ENCODE results near the gene JAKMIP1. TPM values are rescaled to one million over a fixed set of nuclear protein-coding genes. Genes with fewer than 3 reads are reported as not detected.

The JAKMIP1 gene
- total RNA-seq, 2 experiments from 2014 or later, result 4.0 to 5.1 TPM

DNA sequence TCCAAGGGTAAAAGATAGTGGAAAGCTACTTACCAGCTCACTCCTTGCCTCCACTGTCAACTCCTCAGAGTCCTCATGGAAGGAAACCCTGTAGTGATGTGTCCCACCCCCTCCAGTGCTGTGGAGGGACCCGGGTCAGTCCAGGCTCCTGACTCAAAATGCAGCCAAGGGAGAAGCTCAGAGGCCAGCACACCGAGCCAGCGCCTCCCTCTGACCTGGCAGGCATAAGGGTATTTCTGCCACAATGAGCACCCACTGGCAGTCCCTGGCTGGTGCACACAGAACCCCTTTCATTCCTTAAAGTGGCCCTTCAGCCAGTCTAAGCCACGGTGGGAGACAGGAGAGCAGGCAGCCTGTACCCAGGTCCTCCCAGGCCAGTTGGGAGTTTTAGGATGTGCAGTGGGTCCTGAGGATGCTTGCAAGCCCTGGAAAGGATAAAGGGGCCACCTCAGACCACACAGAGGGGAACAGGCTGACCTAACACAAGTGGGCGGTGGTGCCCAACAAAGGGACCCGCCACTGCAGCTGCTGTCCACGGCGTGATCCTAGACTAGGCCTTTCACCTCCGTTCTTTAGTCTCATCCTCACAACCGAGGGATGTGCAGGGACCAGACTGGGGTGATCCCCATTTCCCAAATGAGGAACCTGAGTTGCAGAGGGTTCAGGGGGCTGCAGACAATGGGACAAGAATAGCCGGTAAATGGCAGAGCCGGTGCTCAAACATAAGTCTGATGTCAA, 5.7 kb downstream of the JAKMIP1 start:
- intact Hi-C loops (cut with micrococcal nuclease; ENCODE audit: unreplicated experiment), result no loop called here

DNA sequence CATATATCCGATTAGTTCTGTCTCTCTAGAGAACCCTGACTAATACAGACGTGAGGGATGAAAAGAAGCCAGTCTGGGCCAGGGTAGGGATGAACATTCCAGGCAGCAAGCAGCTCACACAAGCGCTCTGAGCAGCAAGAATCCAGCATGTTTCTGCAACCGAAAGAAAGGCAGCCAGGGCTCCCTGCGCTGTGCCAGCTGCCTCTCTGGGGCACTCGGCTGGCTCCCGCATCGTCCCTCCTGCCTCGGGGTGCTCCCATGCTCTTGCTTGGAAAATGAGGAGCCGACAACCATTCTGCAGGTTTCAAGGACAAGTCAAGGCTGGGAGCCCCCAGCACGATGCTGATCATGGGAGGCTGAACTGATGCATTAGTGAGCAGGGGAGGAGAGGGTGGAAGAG, 7.0 kb downstream of the JAKMIP1 start:
- no peak for DNase-seq (ENCODE audit: low spot score)
- no TSS peak for BruUV-seq (replicated peaks)
- CTCF ChIA-PET (ENCODE audit: unreplicated experiment), result no interaction called here
- Histone ChIP-seq H2AFZ (ENCODE audit: low read length) (no peak overlapping the region), H3K36me3 (ENCODE audit: insufficient read depth, low read length) (no peaks in the 10 kb centered on the region), H3K9me2 (ENCODE audit: insufficient read depth, low read length) (no peaks in the 10 kb centered on the region), H3K79me2 (ENCODE audit: insufficient read depth, low read depth, low read length) (no peaks in the 10 kb centered on the region), H3K4me2 (ENCODE audit: low read length) (no peak overlapping the region), H3K4me1 (ENCODE audit: insufficient read depth, low read length, poor library complexity, severe bottlenecking) (no peaks in the 10 kb centered on the region), H3K4me3 (ENCODE audit: low read depth, low read length, poor library complexity, severe bottlenecking) (no peak overlapping the region), H3K9me3 (ENCODE audit: low read length) (no peaks in the 10 kb centered on the region), H4K20me1 (ENCODE audit: insufficient read depth, low read length) (no peaks in the 10 kb centered on the region), H3K27ac (ENCODE audit: low read depth, low read length, poor library complexity, severe bottlenecking) (no peak overlapping the region)
- intact Hi-C loops (cut with micrococcal nuclease; ENCODE audit: unreplicated experiment), result no loop called here
- POLR2A ChIA-PET, result no interaction called here
- TF ChIP-seq, protein P1, sequence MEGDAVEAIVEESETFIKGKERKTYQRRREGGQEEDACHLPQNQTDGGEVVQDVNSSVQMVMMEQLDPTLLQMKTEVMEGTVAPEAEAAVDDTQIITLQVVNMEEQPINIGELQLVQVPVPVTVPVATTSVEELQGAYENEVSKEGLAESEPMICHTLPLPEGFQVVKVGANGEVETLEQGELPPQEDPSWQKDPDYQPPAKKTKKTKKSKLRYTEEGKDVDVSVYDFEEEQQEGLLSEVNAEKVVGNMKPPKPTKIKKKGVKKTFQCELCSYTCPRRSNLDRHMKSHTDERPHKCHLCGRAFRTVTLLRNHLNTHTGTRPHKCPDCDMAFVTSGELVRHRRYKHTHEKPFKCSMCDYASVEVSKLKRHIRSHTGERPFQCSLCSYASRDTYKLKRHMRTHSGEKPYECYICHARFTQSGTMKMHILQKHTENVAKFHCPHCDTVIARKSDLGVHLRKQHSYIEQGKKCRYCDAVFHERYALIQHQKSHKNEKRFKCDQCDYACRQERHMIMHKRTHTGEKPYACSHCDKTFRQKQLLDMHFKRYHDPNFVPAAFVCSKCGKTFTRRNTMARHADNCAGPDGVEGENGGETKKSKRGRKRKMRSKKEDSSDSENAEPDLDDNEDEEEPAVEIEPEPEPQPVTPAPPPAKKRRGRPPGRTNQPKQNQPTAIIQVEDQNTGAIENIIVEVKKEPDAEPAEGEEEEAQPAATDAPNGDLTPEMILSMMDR (conservative IDR thresholded peaks at IDR 0.05; ENCODE audit: low read length), result no peak

More for the DNA sequence above, 5.7 kb downstream of the JAKMIP1 start:
- H3K27ac ChIP-seq (ENCODE audit: low read depth, low read length, poor library complexity, severe bottlenecking), result no peak overlapping the region
- no peaks in the 10 kb centered on the region for H3K79me2 ChIP-seq (ENCODE audit: insufficient read depth, low read depth, low read length)
- no peak overlapping the region for H3K4me2 ChIP-seq (ENCODE audit: low read length)
- no TSS peak for BruUV-seq (replicated peaks)
- ChIA-PET POLR2A (no interaction called here), CTCF (ENCODE audit: unreplicated experiment) (interaction anchor here (0.6 kb wide), 1 partner anchor 16 kb away, joined by 3 read pairs; no protein-coding TSS in a partner anchor)
- DNase-seq (ENCODE audit: low spot score), result no peak
- no peak overlapping the region for H2AFZ ChIP-seq (ENCODE audit: low read length)
- no peaks in the 10 kb centered on the region for H3K9me2 ChIP-seq (ENCODE audit: insufficient read depth, low read length)
- no peaks in the 10 kb centered on the region for H3K4me1 ChIP-seq (ENCODE audit: insufficient read depth, low read length, poor library complexity, severe bottlenecking)
- no peaks in the 10 kb centered on the region for H3K9me3 ChIP-seq (ENCODE audit: low read length)
- H3K36me3 ChIP-seq (ENCODE audit: insufficient read depth, low read length), result no peaks in the 10 kb centered on the region
- no peak for TF ChIP-seq EZH2phosphoT487 (IDR thresholded peaks at IDR 0.05; ENCODE audit: borderline replicate concordance, low read depth, low read length)
- TF ChIP-seq, protein P1 (conservative IDR thresholded peaks at IDR 0.05; ENCODE audit: low read length), result no peak
- no peaks in the 10 kb centered on the region for H4K20me1 ChIP-seq (ENCODE audit: insufficient read depth, low read length)
- no peak overlapping the region for H3K4me3 ChIP-seq (ENCODE audit: low read depth, low read length, poor library complexity, severe bottlenecking)

- TF ChIP-seq EZH2phosphoT487 (IDR thresholded peaks at IDR 0.05; ENCODE audit: borderline replicate concordance, low read depth, low read length), result no peak
- TF ChIP-seq, protein P1 (conservative IDR thresholded peaks at IDR 0.05; ENCODE audit: low read length), result no peak
- POLR2A ChIA-PET, result no interaction called here
These were observed 8.1 kb downstream of the JAKMIP1 start for GRCh38 chr4:6192245-6192644.

More at GRCh38 chr4:6192245-6192644, 8.1 kb downstream of the JAKMIP1 start:
- Histone ChIP-seq H3K4me3 (ENCODE audit: low read depth, low read length, poor library complexity, severe bottlenecking) (no peak overlapping the region), H3K36me3 (ENCODE audit: insufficient read depth, low read length) (no peaks in the 10 kb centered on the region), H3K4me1 (ENCODE audit: insufficient read depth, low read length, poor library complexity, severe bottlenecking) (no peaks in the 10 kb centered on the region), H4K20me1 (ENCODE audit: insufficient read depth, low read length) (no peaks in the 10 kb centered on the region), H3K27ac (ENCODE audit: low read depth, low read length, poor library complexity, severe bottlenecking) (no peak overlapping the region), H3K9me3 (ENCODE audit: low read length) (no peaks in the 10 kb centered on the region), H3K9me2 (ENCODE audit: insufficient read depth, low read length) (no peaks in the 10 kb centered on the region), H3K4me2 (ENCODE audit: low read length) (no peak overlapping the region), H3K79me2 (ENCODE audit: insufficient read depth, low read depth, low read length) (no peaks in the 10 kb centered on the region), H2AFZ (ENCODE audit: low read length) (no peak overlapping the region)
- BruUV-seq (replicated peaks), result no TSS peak
- CTCF ChIA-PET (ENCODE audit: unreplicated experiment), result interaction anchor here (1.9 kb wide), 1 partner anchor 10 kb away, joined by 4 read pairs; no protein-coding TSS in a partner anchor
- intact Hi-C loops (cut with micrococcal nuclease; ENCODE audit: unreplicated experiment), result no loop called here
- DNase-seq (ENCODE audit: low spot score), result no peak

All from OCI-LY7 (cell line).